Heart right ventricle (tissue), 16 donors: ENCODE measurements around the gene PRDM5. TPM values are rescaled to one million over a fixed set of nuclear protein-coding genes. Genes with fewer than 3 reads are reported as not detected.

Source experiments
- ATAC-seq, 8 donors: fragments of 200-7000 bp; cut with Tn5 transposase; one replicate each; pipeline ENCODE4 v1.9.1; 2020; ENCODE audit warnings: mild to moderate bottlenecking in 8 of 8, moderate library complexity in 8 of 8, moderate number of reproducible peaks in 1 of 8
- DNase-seq, 2 donors: peaks; one replicate each; pipeline ENCODE4 v3.0.0-alpha.2; 2020
- H3K27ac ChIP-seq, 10 donors: fragments of 200-600 bp; sonication (generic) in 2 of 10; one replicate each; pipeline versions ENCODE4 v1.5.0 to v1.8.0; 2020 to 2022; ENCODE audit warnings: mild to moderate bottlenecking in 3 of 10
- H3K27me3 ChIP-seq, 7 donors: fragments of 200-600 bp; one replicate each; pipeline ENCODE4 v1.8.0; 2021 to 2022; ENCODE audit warnings: mild to moderate bottlenecking in 2 of 7
- H3K36me3 ChIP-seq, 9 donors: fragments of 200-600 bp; sonication (generic) in 1 of 9; one replicate each; pipeline versions ENCODE4 v1.5.0 to v1.8.0; 2020 to 2022; ENCODE audit warnings: mild to moderate bottlenecking in 2 of 9
- H3K4me1 ChIP-seq, 9 donors: fragments of 200-600 bp; sonication (generic) in 1 of 9; one replicate each; pipeline versions ENCODE4 v1.5.0 to v1.8.0; 2020 to 2022; ENCODE audit warnings: mild to moderate bottlenecking in 4 of 9
- H3K4me3 ChIP-seq, 10 donors: fragments of 200-600 bp; sonication (generic) in 2 of 10; one replicate each; pipeline versions ENCODE4 v1.5.0 to v1.8.0; 2020 to 2022; ENCODE audit warnings: mild to moderate bottlenecking in 7 of 10, moderate library complexity in 2 of 10
- H3K9me3 ChIP-seq, 11 donors: fragments of 200-600 bp in 10 of 11; sonication (generic) in 2 of 11; one replicate each; pipeline versions ENCODE4 v1.5.0 to v1.8.0; 2013 to 2022; ENCODE audit warnings: mild to moderate bottlenecking in 2 of 11, control low read depth in 1 of 11, moderate library complexity in 1 of 11
- CTCF ChIP-seq, 9 donors: fragments of 200-600 bp; sonication (generic) in 2 of 9; IDR thresholded peaks; one replicate each; pipeline versions ENCODE4 v1.5.0 to v1.8.0; 2021 to 2022; ENCODE audit warnings: antibody characterized with exemption in 9 of 9, mild to moderate bottlenecking in 5 of 9, moderate library complexity in 1 of 9
- WGBS, 2 donors: extraction: QIAGEN DNeasy Blood & Tissue Kit; methylation state at CpG; one replicate each; pipeline ENCODE4 v1.1.7; 2013; ENCODE audit warnings: inconsistent platforms in 1 of 2; 5-methylcytosine and 5-hydroxymethylcytosine counted together
- intact Hi-C, 10 donors: fragments of 100-400 bp; cut with DNase I; formaldehyde crosslinking; loops; one replicate each; pipeline versions ENCODE4 v1.11.1 to v1.14.2; 2022
- polyA plus RNA-seq, 2 donors: library from polyadenylated mRNA; stranded (reverse); fragments of 200-250 nt; gene quantifications; one replicate each; pipeline ENCODE4 v1.2.3, GENCODE V29; 2013
- total RNA-seq, 10 donors: library from RNA; stranded (reverse); fragmentation: NEBNext Ultra II Directional in 3 of 10; extraction: Animal tissue kit (Norgen Biotek cat#: 25700) in 3 of 10; gene quantifications; one replicate each; pipeline versions ENCODE4 v1.2.1 to v1.2.4, GENCODE V29; 2021 to 2023
- donor health status: Arrhythmogenic right ventricular cardiomyopathy.
- donor health status: ischemic (EF 13 %, LVEDD 7.1; RV severe dilation, severe dysfunction).
- donor health status: healthy with polysubstance abuse.
- donor health status: DM: no; HTN: yes; CAD: no.
- donor health status: DM: no; HTN: no; CAD: no.
- donor health status: ischemic (EF 25% LVEDD 6.9; RV normal size, moderate dysfunction).
- donor health status: ischemic (EF 25% LVEDD 5.7; RV mildly dilated, moderate dysfunction).
- donor health status: healthy.
- donor health status: DM: yes; HTN: yes; CAD: no.
- donor health status: Ischemic cardiomyopathy.
- donor health status: ischemic (EF 35%, LVEDD 5.7; RV mildly dilated, moderate dysfunction).
- donor health status: nonischemic (EF 11% LVEDD 7.7; RV severe dilation, severe dysfunction).
- donor health status: DM: yes; HTN: yes; CAD: no.
- donor health status: PGD.
- donor health status: ischemic (EF 29% LVEDD 5.4; RV normal size, mild dysfunction).
- donor health status: nonischemic (EF 23%, LVEDD 6.1; RV moderate dilation, normal function).

Gene PRDM5
- total and polyA plus RNA-seq, 12 donors = 1.5 to 20.5 (median 12.1) TPM

- Histone ChIP-seq H3K27me3 (no peaks in the 10 kb centered on the region), H3K27ac (no peak overlapping the region), H3K36me3 (peaks cover 0 to 17% (median 0%) of the 10 kb centered on the region in 9 donors), H3K4me1 (peaks cover 0 to 3% (median 0%) of the 10 kb centered on the region in 9 donors), H3K9me3 (peaks cover 0 to 6% (median 3%) of the 10 kb centered on the region in 11 donors), H3K4me3 (no peak overlapping the region)
- DNase-seq (no peak), ATAC-seq (no peak)
- intact Hi-C loops = no loop called here
- no peak for TF ChIP-seq CTCF (IDR thresholded peaks at IDR 0.05)
- whole genome bisulfite sequencing, 2 donors = 89 to 93% methylated on average over 2 of the region's 2 CpGs
Observed at GRCh38 chr4:120814886-120815285, 107.6 kb downstream of the PRDM5 start.

GRCh38 chr4:120812216-120812615 lies 110.3 kb downstream of the PRDM5 start:
- intact Hi-C loops = no loop called here
- no peak for ATAC-seq
- no peak for DNase-seq
- no peaks in the 10 kb centered on the region for H3K27me3 ChIP-seq
- H3K4me3 ChIP-seq = no peak overlapping the region
- H3K4me1 ChIP-seq = no peaks in the 10 kb centered on the region
- no peak overlapping the region for H3K27ac ChIP-seq
- peaks cover 0 to 22% (median 8%) of the 10 kb centered on the region in 11 donors for H3K9me3 ChIP-seq
- peaks cover 0 to 34% (median 5%) of the 10 kb centered on the region in 9 donors for H3K36me3 ChIP-seq
- 90% methylated on average over 2 of the region's 2 CpGs for whole genome bisulfite sequencing, 2 donors
- no peak for TF ChIP-seq CTCF (IDR thresholded peaks at IDR 0.05)

GRCh38 chr4:120809518-120809917 lies 113.0 kb downstream of the PRDM5 start:
- intact Hi-C loops = no loop called here
- Histone ChIP-seq H3K4me1 (no peaks in the 10 kb centered on the region), H3K9me3 (peaks cover 0 to 33% (median 11%) of the 10 kb centered on the region in 11 donors), H3K4me3 (no peak overlapping the region), H3K27ac (no peak overlapping the region), H3K36me3 (peaks cover 0 to 32% (median 6%) of the 10 kb centered on the region in 9 donors), H3K27me3 (no peaks in the 10 kb centered on the region)
- 97 to 100% methylated on average over 1 of the region's 1 CpG for WGBS, 2 donors
- DNase-seq (no peak), ATAC-seq (no peak)
- TF ChIP-seq CTCF (IDR thresholded peaks at IDR 0.05) = peak in 3 of 9 donors; percentile 18 to 41 (median 31)

GRCh38 chr4:120808475-120809141 lies 113.9 kb downstream of the PRDM5 start:
- H3K9me3 ChIP-seq = peaks cover 0 to 33% (median 11%) of the 10 kb centered on the region in 11 donors
- no peaks in the 10 kb centered on the region for H3K4me1 ChIP-seq
- no peak overlapping the region for H3K4me3 ChIP-seq
- H3K27ac ChIP-seq = no peak overlapping the region
- DNase-seq = no peak
- no peak for ATAC-seq
- peaks cover 0 to 32% (median 6%) of the 10 kb centered on the region in 9 donors for H3K36me3 ChIP-seq
- intact Hi-C loops = no loop called here
- WGBS, 2 donors = 96 to 100% methylated on average over 24 of the region's 24 CpGs
- no peak for TF ChIP-seq CTCF (IDR thresholded peaks at IDR 0.05)
- H3K27me3 ChIP-seq = no peaks in the 10 kb centered on the region
